HFFc6 (cell line): ENCODE data around the gene HEMGN. TPM values are rescaled to one million over a fixed set of nuclear protein-coding genes. Genes with fewer than 3 reads are reported as not detected.
"Not testable (repeated sequence)": the region's sequence is repeated elsewhere in the genome, so short reads cannot be mapped to it uniquely, and the experiment has no call there.

Experiments
- DNase-seq: peaks from one replicate; pipeline ENCODE4 v3.0.0-alpha.2; 2018
- H3K27ac Mint-ChIP-seq: 2 replicates; pipeline ENCODE4 v1.8.0; 2020; ENCODE audit warnings: mild to moderate bottlenecking, mixed read lengths
- H3K27me3 Mint-ChIP-seq: 2 replicates; pipeline ENCODE4 v1.8.0; 2021; ENCODE audit warnings: mild to moderate bottlenecking, moderate library complexity, mixed read lengths; ENCODE audit not compliant: insufficient read depth
- H3K36me3 Mint-ChIP-seq: 2 replicates; pipeline ENCODE4 v1.8.0; 2021; ENCODE audit warnings: low read depth, mixed read lengths
- H3K4me1 Mint-ChIP-seq: 2 replicates; pipeline ENCODE4 v1.8.0; 2020; ENCODE audit warnings: low read depth, mixed read lengths
- H3K4me3 Mint-ChIP-seq: 2 replicates; pipeline ENCODE4 v1.8.0; 2020; ENCODE audit warnings: mild to moderate bottlenecking, moderate library complexity, mixed read lengths
- H3K9me3 Mint-ChIP-seq: 2 replicates; pipeline ENCODE4 v1.8.0; 2020; ENCODE audit warnings: mild to moderate bottlenecking, mixed read lengths
- total RNA-seq, 6 experiments: library from RNA; stranded (reverse); fragmentation: NEBNext Ultra II Directional; extraction: Animal tissue kit (Norgen Biotek cat#: 25700); gene quantifications; 2 replicates in 1 of 6; 3 replicates in 5 of 6; pipeline ENCODE4 v1.2.3, GENCODE V29; 2021
- TF ChIP-seq, protein P1 (sequence below): fragments of 200-600 bp; sonication (generic); IDR thresholded peaks from 2 replicates; pipeline ENCODE4 v1.5.0; 2021; ENCODE audit warnings: antibody characterized with exemption, mild to moderate bottlenecking

HEMGN gene
- total RNA-seq, 6 experiments from 2014 or later: not detected

DNA sequence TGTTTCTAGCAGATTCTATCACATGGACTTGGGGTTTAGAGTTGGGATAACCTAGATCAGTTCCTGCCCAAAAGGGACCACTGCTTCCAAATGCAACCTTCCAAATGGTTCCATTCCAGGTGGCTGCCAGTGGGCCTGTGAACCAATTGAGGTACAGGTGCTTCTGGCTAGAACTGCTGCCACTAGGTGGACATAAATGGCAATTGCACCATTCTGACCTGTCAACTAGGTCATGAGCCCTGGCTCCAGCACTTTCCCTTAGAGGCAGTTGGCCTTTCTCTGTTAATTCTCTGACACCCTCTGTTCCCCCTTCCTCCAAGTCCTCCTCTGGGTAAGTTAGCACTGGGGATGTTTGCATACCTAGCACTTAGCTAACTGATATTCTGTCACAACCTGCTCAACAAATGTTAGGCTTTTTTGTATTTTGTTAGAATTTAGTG is 16.6 kb upstream of the HEMGN start:
- Mint-ChIP-seq H3K9me3 (no peaks in the 10 kb centered on the region), H3K27me3 (peaks cover 14% of the 10 kb centered on the region), H3K4me1 (peaks cover 10% of the 10 kb centered on the region), H3K36me3 (peaks cover 6% of the 10 kb centered on the region; the same call in 1 of the 2 replicates), H3K27ac (no peak overlapping the region), H3K4me3 (no peak overlapping the region)
- DNase-seq: no peak
- TF ChIP-seq, protein P1, sequence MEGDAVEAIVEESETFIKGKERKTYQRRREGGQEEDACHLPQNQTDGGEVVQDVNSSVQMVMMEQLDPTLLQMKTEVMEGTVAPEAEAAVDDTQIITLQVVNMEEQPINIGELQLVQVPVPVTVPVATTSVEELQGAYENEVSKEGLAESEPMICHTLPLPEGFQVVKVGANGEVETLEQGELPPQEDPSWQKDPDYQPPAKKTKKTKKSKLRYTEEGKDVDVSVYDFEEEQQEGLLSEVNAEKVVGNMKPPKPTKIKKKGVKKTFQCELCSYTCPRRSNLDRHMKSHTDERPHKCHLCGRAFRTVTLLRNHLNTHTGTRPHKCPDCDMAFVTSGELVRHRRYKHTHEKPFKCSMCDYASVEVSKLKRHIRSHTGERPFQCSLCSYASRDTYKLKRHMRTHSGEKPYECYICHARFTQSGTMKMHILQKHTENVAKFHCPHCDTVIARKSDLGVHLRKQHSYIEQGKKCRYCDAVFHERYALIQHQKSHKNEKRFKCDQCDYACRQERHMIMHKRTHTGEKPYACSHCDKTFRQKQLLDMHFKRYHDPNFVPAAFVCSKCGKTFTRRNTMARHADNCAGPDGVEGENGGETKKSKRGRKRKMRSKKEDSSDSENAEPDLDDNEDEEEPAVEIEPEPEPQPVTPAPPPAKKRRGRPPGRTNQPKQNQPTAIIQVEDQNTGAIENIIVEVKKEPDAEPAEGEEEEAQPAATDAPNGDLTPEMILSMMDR: peak; percentile 78

DNA sequence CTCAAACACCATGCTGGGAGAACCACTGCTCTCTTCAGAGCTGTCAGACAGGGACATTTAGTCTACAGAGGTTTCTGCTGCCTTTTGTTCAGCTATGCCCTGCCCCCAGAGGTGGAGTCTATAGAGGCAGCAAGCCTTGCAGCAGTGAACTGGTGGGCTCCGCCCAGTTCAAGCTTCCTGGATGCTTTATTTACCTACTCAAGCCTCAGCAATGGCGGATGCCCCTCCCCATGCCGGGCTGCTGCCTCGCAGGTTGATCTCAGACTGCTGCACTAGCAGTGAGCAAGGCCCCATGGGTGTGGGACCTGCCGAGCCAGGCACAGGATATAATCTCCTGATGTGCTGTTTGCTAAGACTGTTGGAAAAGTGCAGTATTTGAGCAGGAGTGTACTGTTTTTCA is 12.9 kb upstream of the HEMGN start:
- not testable (repeated sequence) for H3K27ac Mint-ChIP-seq, H3K9me3 Mint-ChIP-seq, H3K4me3 Mint-ChIP-seq, H3K4me1 Mint-ChIP-seq, H3K36me3 Mint-ChIP-seq, DNase-seq
- peaks cover 43% of the 10 kb centered on the region for H3K27me3 Mint-ChIP-seq

DNA sequence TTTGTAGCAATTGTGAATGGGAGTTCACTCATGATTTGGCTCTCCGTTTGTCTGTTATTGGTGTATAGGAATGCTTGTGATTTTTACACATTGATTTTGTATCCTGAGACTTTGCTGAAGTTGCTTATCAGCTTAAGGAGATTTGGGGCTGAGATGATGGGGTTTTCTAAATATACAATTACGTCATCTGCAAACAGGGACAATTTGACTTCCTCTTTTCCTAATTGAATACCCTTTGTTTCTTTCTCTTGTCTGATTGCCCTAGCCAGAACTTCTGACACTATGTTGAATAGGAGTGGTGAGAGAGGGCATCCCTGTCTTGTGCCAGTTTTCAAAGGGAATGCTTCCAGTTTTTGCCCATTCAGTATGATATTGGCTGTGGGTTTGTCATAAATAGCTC is 9.1 kb upstream of the HEMGN start:
- not testable (repeated sequence) for H3K4me1 Mint-ChIP-seq, H3K9me3 Mint-ChIP-seq, H3K36me3 Mint-ChIP-seq, H3K4me3 Mint-ChIP-seq, H3K27ac Mint-ChIP-seq, DNase-seq
- H3K27me3 Mint-ChIP-seq: peaks cover 46% of the 10 kb centered on the region

DNA sequence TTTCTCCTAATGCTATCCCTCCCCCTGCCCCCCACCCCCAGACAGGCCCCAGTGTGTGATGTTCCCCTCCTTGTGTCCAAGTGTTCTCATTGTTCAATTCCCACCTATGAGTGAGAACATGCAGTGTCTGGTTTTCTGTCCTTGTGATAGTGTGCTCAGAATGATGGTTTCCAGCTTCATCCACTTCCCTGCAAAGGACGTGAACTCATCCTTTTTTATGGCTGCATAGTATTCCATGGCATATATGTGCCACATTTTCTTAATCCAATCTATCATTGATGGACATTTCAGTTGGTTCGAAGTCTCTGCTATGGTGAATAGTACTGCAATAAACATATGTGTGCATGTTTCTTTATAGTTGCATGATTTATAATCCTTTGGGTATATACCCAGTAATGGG is 7.5 kb upstream of the HEMGN start:
- not testable (repeated sequence) for DNase-seq, H3K4me3 Mint-ChIP-seq, H3K9me3 Mint-ChIP-seq, H3K27ac Mint-ChIP-seq, H3K4me1 Mint-ChIP-seq, H3K36me3 Mint-ChIP-seq
- H3K27me3 Mint-ChIP-seq: peaks cover 45% of the 10 kb centered on the region

DNA sequence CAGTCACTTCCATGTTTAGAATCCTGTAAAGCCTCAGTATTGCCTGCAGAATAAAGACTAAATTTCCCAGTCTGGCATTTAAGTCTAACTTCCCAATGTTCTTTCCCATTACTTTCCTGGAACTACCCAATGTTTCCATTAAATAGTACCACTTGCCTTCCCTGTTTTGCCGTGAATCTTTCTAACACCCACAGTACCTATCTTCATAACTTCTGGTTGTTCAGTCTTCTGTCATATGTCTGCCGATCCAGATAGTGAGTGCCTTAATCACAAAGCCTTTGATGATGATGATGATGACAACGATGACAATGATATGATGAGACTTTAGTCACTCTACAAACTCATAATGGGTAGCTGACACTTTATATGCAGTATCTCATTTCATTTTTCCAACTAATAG is 6.6 kb upstream of the HEMGN start:
- no peak overlapping the region for H3K4me3 Mint-ChIP-seq
- DNase-seq: no peak
- peaks cover 7% of the 10 kb centered on the region for H3K9me3 Mint-ChIP-seq
- no peaks in the 10 kb centered on the region for H3K4me1 Mint-ChIP-seq
- peaks cover under 1% of the 10 kb centered on the region; the same call in 1 of the 2 replicates for H3K36me3 Mint-ChIP-seq
- H3K27me3 Mint-ChIP-seq: peaks cover 45% of the 10 kb centered on the region
- TF ChIP-seq, protein P1: no peak
- H3K27ac Mint-ChIP-seq: no peak overlapping the region

DNA sequence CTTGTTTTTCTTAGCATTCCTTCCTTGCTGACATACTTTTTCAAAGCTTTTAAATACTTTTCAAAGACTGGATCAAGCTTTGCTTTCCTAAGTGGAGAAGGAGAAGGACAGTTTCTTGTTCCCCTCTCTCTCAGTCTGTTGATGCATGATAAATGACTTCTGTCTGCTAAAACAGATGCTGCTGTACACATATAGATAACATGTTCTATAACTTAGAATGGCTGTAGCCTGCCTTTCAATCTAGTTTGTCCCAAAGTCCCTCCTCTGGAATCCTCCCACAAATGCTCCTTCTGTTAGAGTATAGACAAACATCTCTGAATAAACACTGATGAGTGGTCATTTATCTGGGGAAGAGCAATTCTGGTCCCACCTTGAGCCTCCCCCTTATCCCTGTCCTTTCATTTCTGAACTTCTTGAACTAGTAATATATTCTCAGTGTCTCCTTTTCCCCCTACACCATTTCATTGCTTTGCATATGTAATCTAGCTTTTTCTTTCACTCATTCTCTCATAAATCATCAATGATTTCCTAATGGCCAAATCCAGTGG is 5.4 kb upstream of the HEMGN start:
- Mint-ChIP-seq H3K36me3 (no peaks in the 10 kb centered on the region), H3K4me3 (no peak overlapping the region), H3K27me3 (peaks cover 40% of the 10 kb centered on the region), H3K4me1 (no peaks in the 10 kb centered on the region), H3K9me3 (peaks cover 7% of the 10 kb centered on the region), H3K27ac (no peak overlapping the region)
- TF ChIP-seq, protein P1: no peak
- no peak for DNase-seq

DNA sequence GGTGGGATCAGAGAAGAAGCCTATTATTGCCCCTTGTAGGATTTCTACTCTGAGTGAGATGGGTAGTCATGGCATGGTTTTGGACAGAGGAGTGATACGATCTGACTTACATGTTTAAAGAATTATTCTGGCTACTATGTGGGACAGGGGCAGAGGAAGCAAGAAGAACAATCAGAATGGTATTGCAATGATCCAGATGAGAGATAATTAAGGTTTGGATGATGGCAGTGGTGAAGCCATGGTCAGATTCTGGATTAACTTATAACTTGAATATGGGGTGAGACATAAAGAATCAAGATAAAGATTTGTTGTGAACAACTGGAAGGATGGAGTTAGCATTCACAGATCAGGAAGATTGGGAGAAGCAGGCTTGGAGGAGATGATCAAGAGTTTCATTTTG is 3.4 kb upstream of the HEMGN start:
- Mint-ChIP-seq H3K9me3 (peaks cover 2% of the 10 kb centered on the region; the same call in 1 of the 2 replicates), H3K36me3 (no peaks in the 10 kb centered on the region), H3K4me1 (no peaks in the 10 kb centered on the region), H3K27me3 (peaks cover 30% of the 10 kb centered on the region), H3K27ac (no peak overlapping the region), H3K4me3 (no peak overlapping the region)
- DNase-seq: no peak
- TF ChIP-seq, protein P1: no peak
